Measurements from ENCODE around the gene CD19. TPM values are rescaled to one million over a fixed set of nuclear protein-coding genes. Genes with fewer than 3 reads are reported as not detected.
A peak's percentile ranks its signal among the peaks of the same experiment; 100 is the strongest.
"Not testable (repeated sequence)": the region's sequence is repeated elsewhere in the genome, so short reads cannot be mapped to it uniquely, and the experiment has no call there.

The CD19 gene
- total RNA-seq, 1 donor from 2014 or later = 0.67 TPM

- no peak for DNase-seq (ENCODE audit: low spot score)
Measured at GRCh38 chr16:28905800-28906372, 25.9 kb upstream of the CD19 start.

GRCh38 chr16:28910086-28911031, 21.4 kb upstream of the CD19 start:
- no peak for DNase-seq (ENCODE audit: low spot score)

GRCh38 chr16:28912558-28912957, 19.2 kb upstream of the CD19 start:
- DNase-seq (ENCODE audit: low spot score) = no peak

- DNase-seq (ENCODE audit: low spot score) = no peak
Measured at GRCh38 chr16:28913946-28914724, 17.6 kb upstream of the CD19 start.

GRCh38 chr16:28915181-28915580, 16.6 kb upstream of the CD19 start:
- DNase-seq (ENCODE audit: low spot score) = no peak

GRCh38 chr16:28917095-28917494, 14.7 kb upstream of the CD19 start:
- DNase-seq (ENCODE audit: low spot score) = no peak

- no peak for DNase-seq (ENCODE audit: low spot score)
Measured at GRCh38 chr16:28918698-28919097, 13.1 kb upstream of the CD19 start.

GRCh38 chr16:28923231-28923587, 8.6 kb upstream of the CD19 start:
- no peak for DNase-seq (ENCODE audit: low spot score)

- no peak for DNase-seq (ENCODE audit: low spot score)
Measured at GRCh38 chr16:28923652-28924398, 7.9 kb upstream of the CD19 start.

- DNase-seq (ENCODE audit: low spot score) = no peak
Measured at GRCh38 chr16:28924399-28924761, 7.4 kb upstream of the CD19 start.

- DNase-seq (ENCODE audit: low spot score) = peak; percentile 98
Measured at GRCh38 chr16:28924762-28925385, 6.9 kb upstream of the CD19 start, which contains the start of gene RABEP2. TSS of gene RABEP2 (minus strand) at chr16:28925238. CDS start at chr16:28925163, 75 bp downstream.

- peak; percentile 92 for DNase-seq (ENCODE audit: low spot score)
Measured at GRCh38 chr16:28925386-28926228, 6.2 kb upstream of the CD19 start.

GRCh38 chr16:28926284-28926683, 5.5 kb upstream of the CD19 start:
- DNase-seq (ENCODE audit: low spot score) = not testable (repeated sequence)

GRCh38 chr16:28927815-28928214, 4.0 kb upstream of the CD19 start:
- DNase-seq (ENCODE audit: low spot score) = no peak

- no peak for DNase-seq (ENCODE audit: low spot score)
Measured at GRCh38 chr16:28930203-28930602, 1.6 kb upstream of the CD19 start.

GRCh38 chr16:28930652-28931051, 1.1 kb upstream of the CD19 start:
- DNase-seq (ENCODE audit: low spot score) = no peak

GRCh38 chr16:28932339-28933141, 769 bp downstream of the CD19 start:
- no peak for DNase-seq (ENCODE audit: low spot score)

GRCh38 chr16:28933171-28933570, 1.4 kb downstream of the CD19 start:
- DNase-seq (ENCODE audit: low spot score) = no peak

- no peak for DNase-seq (ENCODE audit: low spot score)
Measured at GRCh38 chr16:28935346-28935745, 3.6 kb downstream of the CD19 start.

Measured in mesenteric fat pad (tissue), 1 donor.